Skeletal muscle satellite cell (primary cell): ENCODE measurements around the gene ACTL8.
A peak's percentile ranks its signal among the peaks of the same experiment; 100 is the strongest.

Source experiments
- H3K27me3 ChIP-seq: 2 replicates; pipeline ENCODE4 v1.7.0; 2013; ENCODE audit warnings: low read length; ENCODE audit not compliant: control insufficient read depth, insufficient read depth
- H3K36me3 ChIP-seq: 2 replicates; pipeline ENCODE4 v1.7.0; 2013; ENCODE audit warnings: mild to moderate bottlenecking, control low read depth, low read length; ENCODE audit not compliant: insufficient read depth
- H3K4me1 ChIP-seq: 2 replicates; pipeline ENCODE4 v1.7.0; 2013; ENCODE audit warnings: low read length; ENCODE audit not compliant: control insufficient read depth, insufficient read depth
- H3K4me2 ChIP-seq: 2 replicates; pipeline ENCODE4 v1.7.0; 2013; ENCODE audit warnings: mild to moderate bottlenecking, low read length
- H3K4me3 ChIP-seq: 2 replicates; pipeline ENCODE4 v1.7.0; 2013; ENCODE audit warnings: low read length
- H3K9ac ChIP-seq: 2 replicates; pipeline ENCODE4 v1.7.0; 2013; ENCODE audit warnings: mild to moderate bottlenecking, low read depth, low read length, moderate library complexity
- H3K9me3 ChIP-seq: replicated peaks from 2 replicates; pipeline ENCODE4 v1.7.0; 2013; ENCODE audit warnings: mild to moderate bottlenecking, control low read depth, low read length

ACTL8 gene

DNA sequence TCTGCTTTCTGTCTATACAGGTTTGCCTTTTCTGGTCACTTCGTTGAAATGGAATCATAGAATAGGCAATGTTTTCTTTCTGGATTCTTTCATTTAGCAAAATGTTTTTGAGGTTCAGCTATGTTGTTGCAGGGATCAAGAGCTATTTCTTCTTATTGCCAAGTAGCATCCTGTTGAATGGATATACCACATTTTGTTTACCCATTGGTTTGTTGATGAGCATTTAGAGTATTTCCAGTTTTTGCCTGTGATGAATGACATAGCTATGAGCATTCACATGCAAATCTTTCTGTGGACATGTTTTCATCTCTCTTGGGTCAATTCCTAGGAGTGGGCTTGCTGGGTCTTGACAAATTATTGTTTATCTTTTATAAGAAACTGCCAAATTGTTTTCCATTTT lies 115.5 kb downstream of the ACTL8 start:
- Histone ChIP-seq H3K4me3 (no peak overlapping the region), H3K9me3 (no peaks in the 10 kb centered on the region), H3K4me1 (peaks cover 42% of the 10 kb centered on the region), H3K27me3 (no peaks in the 10 kb centered on the region), H3K9ac (no peak overlapping the region), H3K4me2 (no peak overlapping the region), H3K36me3 (no peaks in the 10 kb centered on the region)

DNA sequence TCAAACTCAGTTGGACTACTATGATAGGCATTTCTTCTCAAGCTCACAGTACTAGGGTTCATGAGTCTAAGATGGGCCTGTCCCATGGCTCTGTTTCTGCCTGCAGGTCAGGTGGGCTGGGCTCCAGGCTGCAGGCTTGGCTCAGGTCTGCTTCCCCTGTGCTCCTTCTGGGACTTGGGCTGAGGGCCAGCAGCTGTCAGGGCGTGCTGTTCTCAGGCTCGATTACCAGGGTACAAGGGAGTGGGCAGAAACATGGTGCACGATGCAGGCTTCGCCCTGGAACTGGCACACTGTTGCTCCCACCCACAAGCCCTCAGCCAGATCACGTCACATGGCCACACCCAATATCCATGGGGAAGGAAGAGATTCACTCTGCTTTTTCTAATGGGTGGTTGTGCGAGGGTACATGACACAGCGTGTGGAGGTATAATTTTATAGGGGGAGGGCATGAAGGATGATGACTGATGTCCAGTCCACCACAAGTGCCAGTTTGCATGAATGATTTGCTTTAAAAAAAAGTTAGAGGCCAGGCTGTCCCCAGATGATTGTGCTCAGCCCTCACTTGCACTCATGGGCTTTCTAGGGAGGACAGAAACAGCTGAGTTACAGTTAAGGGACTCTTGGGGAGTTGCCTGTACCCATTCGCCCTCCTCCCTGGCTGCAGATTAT lies 118.0 kb downstream of the ACTL8 start:
- Histone ChIP-seq H3K9me3 (no peaks in the 10 kb centered on the region), H3K4me3 (no peak overlapping the region), H3K4me2 (no peak overlapping the region), H3K27me3 (no peaks in the 10 kb centered on the region), H3K4me1 (peaks cover 41% of the 10 kb centered on the region), H3K36me3 (no peaks in the 10 kb centered on the region), H3K9ac (no peak overlapping the region)

DNA sequence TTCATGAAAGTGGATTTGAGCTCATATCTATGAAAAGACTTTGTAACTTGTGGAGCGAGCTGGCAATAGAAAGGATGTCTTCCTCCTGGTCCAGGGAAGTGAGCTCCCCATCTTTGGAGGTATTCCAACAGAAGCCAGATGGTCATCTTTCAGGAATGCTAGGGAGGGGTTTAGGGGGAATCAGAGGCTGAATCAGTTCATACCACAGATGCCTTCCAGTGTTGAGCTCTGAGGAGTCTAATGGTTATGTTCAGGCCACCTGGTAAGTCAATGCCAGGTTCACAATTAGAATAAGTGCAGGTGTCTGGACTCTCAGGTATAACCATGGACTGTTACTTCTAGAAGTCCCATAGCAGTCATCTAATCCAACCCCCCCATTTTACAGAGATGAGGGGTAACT lies 119.1 kb downstream of the ACTL8 start:
- H3K36me3 ChIP-seq: no peaks in the 10 kb centered on the region
- H3K4me2 ChIP-seq: peak overlapping the region; percentile 61
- H3K4me3 ChIP-seq: no peak overlapping the region
- H3K27me3 ChIP-seq: no peaks in the 10 kb centered on the region
- H3K4me1 ChIP-seq: peaks cover 51% of the 10 kb centered on the region
- peak overlapping the region; percentile 67 for H3K9ac ChIP-seq
- no peaks in the 10 kb centered on the region for H3K9me3 ChIP-seq

DNA sequence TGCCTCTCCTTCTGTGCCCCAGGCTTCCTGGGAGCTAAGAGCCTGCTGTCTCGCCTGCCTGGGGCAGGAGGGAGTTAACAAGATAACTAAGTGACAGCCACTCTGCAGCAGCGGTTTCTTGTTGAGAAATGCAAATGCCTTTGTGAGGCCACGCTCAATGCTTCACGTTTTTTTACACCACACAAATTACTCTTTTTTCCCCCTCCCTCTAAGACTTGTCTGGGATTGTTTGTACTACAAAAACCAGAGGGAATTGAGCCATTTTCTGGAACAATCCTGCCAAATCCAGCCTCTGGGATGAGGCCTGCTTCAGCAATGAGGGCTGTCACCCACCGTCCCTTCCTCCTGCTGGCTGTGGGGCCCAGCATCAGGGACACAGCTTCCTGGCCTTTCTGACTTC lies 119.6 kb downstream of the ACTL8 start:
- H3K36me3 ChIP-seq: no peaks in the 10 kb centered on the region
- peak overlapping the region; percentile 67 for H3K9ac ChIP-seq
- no peaks in the 10 kb centered on the region for H3K9me3 ChIP-seq
- H3K27me3 ChIP-seq: no peaks in the 10 kb centered on the region
- H3K4me2 ChIP-seq: peak overlapping the region; percentile 61
- peak overlapping the region; percentile 20 for H3K4me3 ChIP-seq
- H3K4me1 ChIP-seq: peaks cover 53% of the 10 kb centered on the region

DNA sequence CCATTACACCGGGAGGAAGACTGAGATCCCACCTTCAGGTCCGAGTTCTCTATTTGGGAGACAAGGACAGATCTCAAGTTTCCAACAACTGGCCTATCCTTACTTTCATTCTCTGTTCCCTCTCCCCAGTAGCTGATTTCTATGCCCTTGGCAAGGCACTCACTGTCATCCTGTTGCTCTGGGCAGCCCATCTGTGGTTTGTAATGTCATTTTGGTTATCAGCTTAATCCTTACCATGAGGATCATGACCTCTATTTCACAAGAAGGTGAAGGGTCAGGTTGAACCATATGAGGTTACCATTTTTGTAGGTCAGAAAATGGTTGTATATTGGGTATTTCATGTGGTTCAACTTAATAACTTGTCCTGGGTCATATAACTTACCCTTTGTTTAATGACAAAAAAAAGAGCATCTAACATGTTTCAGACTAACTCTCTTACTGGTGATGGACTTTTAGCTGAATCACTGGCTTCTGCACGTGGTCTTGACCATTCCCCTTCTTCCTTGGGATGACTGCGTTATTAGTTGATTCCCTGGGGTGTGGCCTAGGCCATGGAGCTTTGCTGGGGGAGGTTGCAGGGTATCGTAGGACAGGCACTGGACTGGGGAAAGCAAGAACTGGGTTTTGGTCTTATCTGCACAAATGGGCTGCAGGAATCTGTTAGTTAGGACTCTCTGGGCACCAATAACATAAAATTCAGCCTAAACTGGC lies 120.2 kb downstream of the ACTL8 start:
- no peaks in the 10 kb centered on the region for H3K9me3 ChIP-seq
- H3K4me3 ChIP-seq: peak overlapping the region; percentile 20
- no peaks in the 10 kb centered on the region for H3K27me3 ChIP-seq
- peaks cover 53% of the 10 kb centered on the region for H3K4me1 ChIP-seq
- H3K4me2 ChIP-seq: peak overlapping the region; percentile 61
- peak overlapping the region; percentile 67 for H3K9ac ChIP-seq
- H3K36me3 ChIP-seq: no peaks in the 10 kb centered on the region

DNA sequence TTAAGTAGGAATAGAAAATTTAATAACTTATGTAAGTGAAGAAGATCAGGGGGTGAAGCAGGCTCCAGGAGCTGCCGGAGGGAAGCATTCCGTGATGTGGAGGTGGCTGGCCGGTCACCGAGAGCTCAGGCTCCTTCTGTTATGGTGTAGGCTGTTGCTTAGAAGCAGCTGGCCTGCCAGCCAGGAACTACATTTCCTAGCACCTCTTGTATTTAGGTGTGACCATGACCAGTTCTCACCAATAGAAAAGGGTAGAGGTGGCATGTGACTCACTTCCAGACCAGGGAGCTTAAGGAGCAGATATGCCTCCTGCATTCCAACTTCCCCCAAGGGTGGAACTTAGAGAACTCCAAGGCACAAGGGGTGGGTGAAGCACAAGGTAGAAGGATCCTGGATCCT lies 120.7 kb downstream of the ACTL8 start:
- Histone ChIP-seq H3K4me1 (peaks cover 53% of the 10 kb centered on the region), H3K36me3 (no peaks in the 10 kb centered on the region), H3K4me3 (peak overlapping the region; percentile 5)

More for the DNA sequence above, 120.7 kb downstream of the ACTL8 start:
- H3K4me2 ChIP-seq: peak overlapping the region; percentile 29
- H3K9ac ChIP-seq: no peak overlapping the region
- H3K9me3 ChIP-seq: no peaks in the 10 kb centered on the region
- no peaks in the 10 kb centered on the region for H3K27me3 ChIP-seq
